Activated CD8-positive, alpha-beta memory T cell treated with anti-CD3 and anti-CD28 coated beads for 48 hours (primary cell): ENCODE measurements around the gene RAB6A.
"Not testable (repeated sequence)": the region's sequence is repeated elsewhere in the genome, so short reads cannot be mapped to it uniquely, and the experiment has no call there.

Experiments used
- DNase-seq, 3 experiments: peaks; one replicate each; pipeline ENCODE4 v3.0.0-alpha.2; 2020; ENCODE audit warnings: low read depth in 2 of 3, low spot score in 2 of 3

Gene RAB6A

GRCh38 chr11:73729594-73730206 lies 31.2 kb downstream of the RAB6A start:
- DNase-seq = no peak

- no peak for DNase-seq
Observed at GRCh38 chr11:73728000-73728399, 32.9 kb downstream of the RAB6A start.

- DNase-seq = no peak
Observed at GRCh38 chr11:73726825-73727224, 34.0 kb downstream of the RAB6A start.

- no peak for DNase-seq
Observed at GRCh38 chr11:73717136-73717535, 43.7 kb downstream of the RAB6A start.

GRCh38 chr11:73716153-73717056 lies 44.5 kb downstream of the RAB6A start:
- no peak for DNase-seq

- no peak for DNase-seq
Observed at GRCh38 chr11:73715541-73715940, 45.3 kb downstream of the RAB6A start.

GRCh38 chr11:73710964-73711363 lies 49.9 kb downstream of the RAB6A start:
- no peak for DNase-seq

GRCh38 chr11:73705053-73705452 lies 55.8 kb downstream of the RAB6A start:
- no peak for DNase-seq

- DNase-seq = no peak
Observed at GRCh38 chr11:73693899-73694525, 66.9 kb downstream of the RAB6A start.

GRCh38 chr11:73680687-73681086 lies 80.2 kb downstream of the RAB6A start:
- no peak for DNase-seq

GRCh38 chr11:73676552-73676951 lies 84.3 kb downstream of the RAB6A start:
- DNase-seq = not testable (repeated sequence)

GRCh38 chr11:73671701-73672100 lies 89.2 kb downstream of the RAB6A start:
- no peak for DNase-seq

- no peak for DNase-seq
Observed at GRCh38 chr11:73670808-73671207, 90.1 kb downstream of the RAB6A start.

GRCh38 chr11:73667891-73668290 lies 93.0 kb downstream of the RAB6A start:
- no peak for DNase-seq

GRCh38 chr11:73664877-73665276 lies 96.0 kb downstream of the RAB6A start:
- DNase-seq = no peak

- DNase-seq = no peak
Observed at GRCh38 chr11:73663604-73664495, 97.0 kb downstream of the RAB6A start.

- DNase-seq = no peak
Observed at GRCh38 chr11:73662445-73663157, 98.3 kb downstream of the RAB6A start.

GRCh38 chr11:73661035-73661628 lies 99.7 kb downstream of the RAB6A start:
- DNase-seq = peak; percentile 65 to 97 (median 89)

GRCh38 chr11:73660497-73661034 lies 100.3 kb downstream of the RAB6A start:
- no peak for DNase-seq

- no peak for DNase-seq
Observed at GRCh38 chr11:73659961-73660360, 100.9 kb downstream of the RAB6A start.
